GM21528 (cell line): Measurements from ENCODE around the gene EGFLAM.

Source experiments
- ATAC-seq: cut with Tn5 transposase; IDR thresholded peaks from one replicate; pipeline ENCODE4 v1.9.1; 2021; ENCODE audit warnings: mild to moderate bottlenecking, moderate library complexity; ENCODE audit not compliant: unreplicated experiment, low FRiP score

Gene EGFLAM

DNA sequence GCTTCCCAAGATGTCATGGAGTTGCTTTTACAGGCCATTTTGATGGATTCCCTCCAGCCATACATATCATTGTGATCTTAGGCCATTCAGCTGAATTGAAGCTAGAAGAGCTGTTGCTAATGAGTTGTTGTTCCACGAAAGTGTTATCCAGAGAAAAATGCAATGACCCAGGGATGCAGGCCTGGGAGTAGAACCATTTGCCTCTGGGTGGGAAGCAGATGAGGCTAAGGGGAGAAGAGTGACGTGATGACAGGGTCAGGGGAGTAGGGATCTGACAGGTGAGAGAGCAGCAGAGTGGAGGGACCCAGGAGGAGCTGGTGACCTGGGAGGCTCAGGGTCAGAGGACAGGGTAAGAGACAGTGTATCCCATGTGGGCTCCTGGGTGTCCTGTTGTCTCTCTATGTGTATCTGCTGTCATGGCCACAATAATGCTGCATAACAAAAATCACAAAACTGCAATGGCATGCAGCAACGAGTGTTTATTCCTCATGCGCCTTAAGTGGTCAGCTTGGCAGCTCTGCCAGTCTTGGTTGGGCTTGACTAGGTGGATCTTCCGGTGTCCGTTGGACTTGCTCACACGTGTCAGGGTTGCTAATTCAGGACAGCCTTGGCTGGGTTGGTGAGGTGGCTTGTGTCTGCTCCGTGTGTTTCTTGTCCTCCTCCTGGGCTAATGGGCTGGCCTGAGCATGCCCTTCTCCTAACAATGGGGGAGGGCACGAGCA, 207.5 kb downstream of the EGFLAM start:
- no peak for ATAC-seq

DNA sequence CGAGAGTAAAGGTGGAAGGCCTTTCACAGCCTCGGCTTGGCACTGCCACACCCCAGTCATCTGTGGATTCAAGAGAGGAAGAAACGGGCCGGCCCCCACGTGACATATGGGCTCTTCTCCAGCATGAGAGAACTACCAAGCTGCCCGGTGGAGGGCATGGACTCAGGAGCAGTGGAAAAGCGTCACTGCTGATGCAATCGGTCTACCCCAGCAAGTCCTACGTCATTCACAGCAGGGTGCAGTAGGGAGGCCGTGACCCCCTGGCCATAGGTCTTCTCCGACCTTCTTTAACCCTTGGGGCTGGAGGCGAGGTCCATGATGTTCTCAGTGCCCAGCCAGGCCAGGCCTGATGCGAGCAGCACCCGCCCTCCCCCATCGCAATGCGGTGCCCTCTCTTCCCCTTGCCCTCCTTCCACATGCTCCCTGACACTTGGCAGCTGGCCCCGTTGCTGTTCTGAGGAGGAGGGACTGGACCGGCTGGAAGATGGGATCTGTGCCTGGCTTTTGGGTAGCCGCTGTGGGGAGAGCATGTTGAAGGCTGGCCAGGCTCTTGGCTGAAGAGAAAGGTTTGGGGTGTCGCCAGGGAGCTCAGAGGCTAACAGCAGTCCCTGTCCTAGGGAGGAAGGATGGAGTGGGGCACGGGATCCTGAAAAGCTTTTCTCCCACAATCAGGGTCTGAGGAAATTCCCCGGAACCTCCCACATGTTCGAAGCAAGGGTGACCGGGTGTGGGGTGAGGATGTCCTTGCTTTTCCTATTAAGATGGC, 208.2 kb downstream of the EGFLAM start:
- no peak for ATAC-seq

DNA sequence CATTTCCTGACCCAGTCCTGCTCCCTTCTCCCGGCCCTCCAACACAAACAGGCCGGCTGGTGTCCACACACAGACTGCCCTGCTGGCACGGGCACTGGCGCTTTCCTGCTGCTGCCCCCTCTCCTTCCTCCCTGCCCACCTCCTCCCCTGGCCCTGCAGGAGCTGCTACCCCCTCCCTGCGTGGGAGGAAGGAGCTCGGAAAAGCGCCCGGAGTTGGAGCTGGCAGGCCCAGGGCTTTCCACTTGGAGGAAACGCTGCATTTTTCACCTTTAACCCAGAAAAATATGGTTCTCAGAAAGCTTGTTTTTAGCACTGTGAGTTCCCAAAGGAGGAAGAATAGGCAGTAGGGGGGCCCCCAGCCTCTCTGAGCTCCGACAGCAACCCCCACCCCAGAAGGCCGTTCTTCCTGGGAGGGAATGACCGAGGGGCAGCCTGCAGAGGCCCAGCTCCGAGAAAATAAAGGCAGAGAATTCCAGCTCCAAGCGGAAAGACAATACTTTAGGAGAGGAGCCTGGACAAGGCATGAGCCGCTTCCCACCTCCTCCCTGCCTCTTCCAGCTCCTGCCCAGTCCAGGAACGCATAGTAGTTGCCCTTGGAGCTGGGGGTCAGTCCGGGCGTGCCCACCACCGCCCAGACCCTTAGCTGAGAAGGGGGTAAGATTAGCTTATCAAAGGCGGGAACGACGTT, 209.1 kb downstream of the EGFLAM start:
- ATAC-seq, result no peak

DNA sequence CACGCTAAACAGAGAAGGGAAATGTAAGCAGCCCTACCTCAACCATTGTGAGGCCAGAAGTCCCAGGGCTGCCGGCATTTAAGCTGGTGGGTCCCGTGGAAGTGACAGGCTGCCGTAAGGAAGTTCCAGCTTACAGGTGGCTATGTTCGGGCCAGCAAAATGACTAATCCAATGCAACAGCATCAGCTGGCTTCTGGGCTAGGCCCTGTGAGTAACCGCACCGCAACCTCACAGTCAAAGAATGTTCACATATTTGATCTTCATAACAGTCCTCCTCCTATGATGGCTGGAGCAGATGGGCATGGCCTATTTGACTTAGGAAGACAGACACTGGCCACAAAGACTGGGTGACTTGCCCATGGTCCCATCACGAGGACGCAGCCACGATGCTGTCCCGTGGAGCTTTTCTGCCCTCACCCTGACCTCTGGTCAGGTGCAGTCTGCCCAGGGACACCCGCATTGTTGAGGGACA, 209.9 kb downstream of the EGFLAM start:
- ATAC-seq, result no peak

DNA sequence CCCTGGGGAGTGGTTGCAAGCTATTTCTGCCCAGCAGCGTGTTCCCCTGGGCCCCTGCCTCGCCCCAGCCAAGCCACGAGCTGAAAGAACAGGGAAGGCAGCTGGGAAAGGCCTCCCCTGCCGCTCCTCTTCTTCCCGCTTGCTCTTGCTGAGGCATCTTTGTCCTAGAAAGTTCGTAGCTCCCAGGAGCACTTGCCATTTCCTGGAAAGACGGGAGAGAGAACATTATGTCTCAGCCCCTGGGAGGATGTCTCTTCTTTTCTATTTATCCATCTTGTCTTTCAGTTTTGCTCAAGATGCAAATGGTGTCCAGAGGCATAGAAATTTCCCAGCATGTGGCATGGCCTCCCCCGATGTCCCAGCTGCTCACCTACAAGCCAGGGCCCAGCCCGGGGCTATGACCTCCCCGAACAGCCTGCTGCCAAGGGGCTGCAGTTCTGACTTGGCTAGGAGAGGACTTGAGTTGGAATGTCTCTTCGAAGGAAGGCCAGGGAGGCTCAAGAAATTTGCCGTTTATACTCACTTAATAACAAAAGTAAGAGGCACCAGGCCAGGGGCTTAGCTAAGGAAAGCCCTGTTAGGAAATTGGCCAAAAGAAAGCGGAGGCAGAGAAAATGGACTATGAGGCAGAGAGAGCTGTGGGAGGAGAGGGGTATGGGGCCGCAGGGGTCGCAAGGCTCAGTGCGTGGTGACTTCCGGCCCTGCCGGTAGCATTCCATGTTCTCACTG, 210.8 kb downstream of the EGFLAM start:
- no peak for ATAC-seq

DNA sequence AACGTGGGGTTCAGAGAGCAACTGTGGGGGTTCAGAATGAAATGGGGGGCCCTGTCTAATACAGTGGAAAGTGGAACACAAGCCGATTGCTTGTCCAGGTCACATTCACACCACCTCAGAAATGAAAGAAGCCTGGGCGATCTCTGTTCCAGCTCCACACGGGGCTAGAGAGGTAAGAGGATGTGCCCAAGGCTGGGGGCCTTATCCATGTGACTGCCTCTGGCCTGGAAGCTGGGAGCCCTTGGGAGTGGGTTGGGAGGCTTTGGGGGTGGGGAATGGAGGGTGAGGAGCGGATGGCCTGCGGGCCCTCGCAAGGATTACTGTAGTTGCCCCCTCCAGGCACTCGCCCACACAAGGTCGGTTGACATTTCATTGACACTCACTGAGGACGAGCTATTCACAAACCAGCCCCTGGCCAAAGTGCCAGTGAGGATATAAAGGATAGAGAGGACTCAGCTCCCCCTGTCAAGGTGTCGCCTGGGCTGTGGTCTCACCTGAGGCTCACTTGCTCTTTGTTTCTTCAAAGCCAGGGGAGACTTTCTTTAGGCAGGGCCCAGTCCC, 211.4 kb downstream of the EGFLAM start:
- no peak for ATAC-seq

DNA sequence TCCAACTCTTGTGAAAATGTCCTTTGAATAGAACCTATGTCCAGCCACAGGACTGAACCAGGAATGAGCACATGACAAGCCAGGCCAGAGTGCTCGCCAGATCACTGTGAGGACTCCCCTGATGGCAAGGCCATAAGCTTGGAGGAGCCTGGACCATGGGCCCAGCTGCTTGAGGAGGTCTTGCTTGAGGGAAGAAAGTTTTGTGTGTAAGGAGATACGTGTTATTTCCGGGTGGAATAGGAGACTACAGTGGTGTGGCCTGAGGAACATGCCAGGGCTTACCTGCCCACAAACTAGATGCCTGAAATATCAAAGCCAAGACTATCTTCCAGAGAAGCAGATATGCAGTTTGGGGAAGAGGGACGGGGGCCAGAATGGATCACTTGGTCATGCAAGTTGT, 213.3 kb downstream of the EGFLAM start:
- ATAC-seq, result no peak

DNA sequence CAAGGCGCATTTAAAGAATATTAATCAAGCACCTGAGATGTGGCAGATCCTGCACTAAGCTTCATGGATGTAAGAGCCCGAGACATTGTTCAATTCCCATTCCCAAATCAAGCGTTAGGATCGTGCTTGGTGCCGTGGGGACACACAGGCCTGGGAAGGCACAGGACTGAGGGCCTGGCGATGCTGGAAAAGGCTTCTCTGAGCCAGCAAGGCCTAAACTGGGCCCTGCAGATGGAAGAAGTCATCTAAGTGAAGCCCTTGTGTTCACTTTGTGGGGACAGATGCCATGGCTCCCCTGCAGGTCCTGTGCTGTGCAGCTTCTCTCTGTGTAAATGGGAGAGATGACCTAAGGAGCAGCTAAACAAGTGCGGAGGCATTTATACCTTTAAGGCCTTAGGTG, 214.2 kb downstream of the EGFLAM start:
- ATAC-seq, result no peak

DNA sequence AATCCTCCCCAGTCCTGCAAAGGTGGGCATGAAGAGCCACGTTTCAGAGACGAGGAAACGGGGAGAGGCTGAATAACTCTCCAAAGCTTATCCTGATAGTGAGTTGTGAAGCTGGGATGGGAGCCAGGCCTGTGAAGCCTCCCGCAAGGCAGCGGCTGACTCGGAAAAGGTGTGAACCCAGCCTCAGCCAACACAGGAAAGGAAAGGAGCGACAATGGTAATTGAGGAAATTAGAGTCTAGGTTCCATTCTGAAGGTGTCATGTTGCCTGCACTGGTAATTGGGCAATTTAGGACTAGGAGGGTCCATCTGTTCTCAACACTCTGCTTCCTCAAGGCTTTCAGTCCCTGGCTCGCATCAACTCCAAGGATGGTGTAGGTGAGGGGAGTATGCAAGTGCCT, 214.6 kb downstream of the EGFLAM start:
- ATAC-seq, result no peak

DNA sequence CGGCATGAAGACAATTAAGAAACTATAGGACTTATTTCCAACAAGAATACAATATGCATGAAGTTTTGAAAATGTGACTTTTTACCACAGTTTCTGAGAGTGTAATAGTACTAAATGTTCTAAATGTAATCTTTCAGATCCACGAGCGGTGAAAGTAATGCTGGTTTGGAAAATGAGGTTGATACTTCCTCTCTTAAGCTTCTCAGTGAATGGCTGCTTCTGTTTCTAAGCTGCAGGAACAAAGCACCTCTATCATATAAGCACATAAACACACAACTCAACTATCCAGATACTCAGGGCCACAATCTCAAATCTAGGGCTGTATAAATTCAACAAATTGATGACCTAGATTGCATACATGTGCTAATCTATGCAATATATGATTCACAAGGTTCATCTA, 219.8 kb downstream of the EGFLAM start:
- ATAC-seq, result no peak

DNA sequence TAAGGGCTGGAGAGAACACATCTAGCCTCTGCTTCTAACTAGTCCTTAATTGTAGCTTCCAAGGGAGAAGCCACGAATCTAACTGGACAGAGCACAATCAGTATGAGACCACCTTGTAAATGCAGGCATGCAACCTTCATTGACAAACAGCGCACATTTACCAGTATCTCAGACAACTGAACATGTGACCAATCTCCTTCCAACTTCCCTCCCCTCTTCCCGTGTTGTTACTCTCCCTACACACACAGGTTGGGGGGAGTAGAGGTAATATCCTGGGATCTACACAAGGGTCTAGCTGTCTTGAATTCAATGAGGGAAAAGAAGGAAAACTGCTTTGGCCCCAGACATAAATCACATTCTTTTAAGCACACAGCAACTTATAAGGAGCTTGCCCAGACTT, 220.5 kb downstream of the EGFLAM start:
- no peak for ATAC-seq

DNA sequence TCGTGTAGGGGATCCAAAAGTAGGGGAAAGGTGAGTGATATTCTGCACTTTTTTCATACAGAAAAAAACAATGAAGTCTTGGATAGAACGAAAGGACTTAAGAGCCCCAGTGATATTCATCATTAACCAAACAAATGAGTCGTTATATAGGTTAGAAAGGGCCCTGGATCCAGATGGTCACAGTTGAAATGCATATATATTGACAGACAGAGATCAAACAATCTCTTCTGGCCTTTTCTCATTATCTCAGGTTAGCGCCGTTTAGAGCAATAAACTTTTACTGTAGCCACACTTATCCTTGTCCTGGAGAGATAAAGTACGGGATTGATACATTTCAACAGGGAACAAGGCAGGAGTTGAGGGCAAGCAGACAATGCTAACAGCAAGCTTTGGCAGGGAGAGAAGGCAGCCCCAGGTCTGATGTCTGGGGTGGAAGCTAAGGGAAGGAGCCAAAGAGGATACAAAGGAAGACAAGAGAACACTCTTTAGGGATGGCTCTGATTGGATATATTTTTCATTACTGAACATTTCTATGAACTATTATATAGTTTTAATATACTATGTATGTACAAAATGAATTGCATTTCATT, 221.1 kb downstream of the EGFLAM start:
- no peak for ATAC-seq

DNA sequence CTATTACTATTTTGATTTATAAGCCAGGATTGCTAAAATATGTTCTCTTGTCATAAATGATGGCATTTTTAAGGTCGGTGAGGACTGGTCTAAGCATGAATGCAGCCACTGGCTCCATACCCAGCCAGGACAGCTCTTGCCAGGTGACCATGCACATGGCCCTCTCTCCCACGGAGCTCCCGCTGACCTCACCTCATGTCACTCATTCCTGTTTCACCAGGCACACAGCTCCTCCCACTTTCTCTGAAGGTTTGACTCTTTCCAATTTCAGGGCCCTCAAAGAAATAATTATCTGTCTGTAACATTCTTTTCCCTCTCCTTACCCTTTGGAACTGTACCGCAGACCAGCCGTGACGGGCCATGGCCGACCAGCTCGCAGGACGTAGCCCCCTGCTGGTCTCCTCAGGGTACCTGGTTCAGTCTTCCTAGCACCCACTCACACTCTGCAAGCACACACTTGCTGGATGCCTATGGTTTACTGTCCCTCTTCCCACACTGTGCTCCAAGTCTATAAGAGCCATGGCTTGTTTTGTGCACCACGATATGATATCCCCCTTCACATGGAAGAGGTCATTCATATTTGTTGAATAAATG, 225.5 kb downstream of the EGFLAM start:
- no peak for ATAC-seq

DNA sequence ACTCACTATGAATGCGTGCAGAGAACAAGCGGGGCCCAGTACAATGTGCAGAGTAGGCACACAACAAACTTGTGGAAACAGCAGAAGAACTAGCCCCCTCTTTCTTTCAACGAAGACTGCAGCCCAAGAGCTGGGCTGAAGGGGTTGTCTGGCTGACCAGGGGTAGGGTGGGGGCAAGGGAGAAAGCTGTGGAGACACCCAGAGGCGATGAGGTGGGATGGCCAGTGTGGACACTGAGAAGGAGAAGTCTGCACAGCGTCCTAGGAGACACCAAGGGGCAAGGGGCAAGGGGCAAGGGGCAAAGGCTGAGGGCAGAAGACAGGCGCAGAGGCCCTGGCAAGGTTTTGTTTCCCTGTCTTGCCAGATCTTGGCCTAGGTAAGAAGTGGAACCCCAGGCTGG, 235.8 kb downstream of the EGFLAM start:
- no peak for ATAC-seq

DNA sequence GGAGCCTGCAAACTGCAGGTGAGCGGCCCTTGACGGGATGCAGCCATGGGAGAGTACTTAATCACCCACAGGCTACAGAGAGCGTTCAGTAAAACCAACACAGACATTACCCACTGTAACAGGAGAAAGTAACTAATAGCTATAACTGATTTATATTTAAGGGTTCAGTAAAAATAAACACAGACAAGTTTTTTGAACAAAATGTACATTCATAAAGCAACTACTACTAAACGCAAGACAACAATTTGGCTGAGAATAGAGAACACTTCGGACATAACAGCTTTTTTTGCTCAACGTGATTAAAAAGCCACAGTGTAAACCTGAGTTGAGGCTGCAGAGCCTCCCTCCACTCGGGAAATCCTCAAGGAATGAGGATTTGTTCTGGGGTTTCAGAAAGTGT, 236.4 kb downstream of the EGFLAM start:
- no peak for ATAC-seq

DNA sequence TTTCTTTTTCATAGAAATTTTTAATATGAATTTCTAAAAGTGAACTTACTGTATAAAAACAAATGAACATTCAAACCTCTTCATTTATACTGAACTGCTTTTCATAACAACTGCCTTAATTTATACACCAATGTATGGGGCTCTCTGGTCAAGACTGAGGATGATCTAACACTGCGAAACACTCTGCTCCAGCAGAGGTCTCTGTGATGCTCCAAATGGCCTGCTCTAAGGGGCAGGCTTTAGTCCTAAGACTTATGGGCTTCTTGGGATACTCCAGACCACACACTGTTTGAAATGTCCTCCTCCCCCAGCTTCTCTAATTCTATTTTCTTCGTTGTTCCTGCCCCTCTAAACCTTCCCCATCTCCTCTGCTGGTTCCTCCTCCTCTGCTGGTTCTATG, 239.6 kb downstream of the EGFLAM start:
- no peak for ATAC-seq

DNA sequence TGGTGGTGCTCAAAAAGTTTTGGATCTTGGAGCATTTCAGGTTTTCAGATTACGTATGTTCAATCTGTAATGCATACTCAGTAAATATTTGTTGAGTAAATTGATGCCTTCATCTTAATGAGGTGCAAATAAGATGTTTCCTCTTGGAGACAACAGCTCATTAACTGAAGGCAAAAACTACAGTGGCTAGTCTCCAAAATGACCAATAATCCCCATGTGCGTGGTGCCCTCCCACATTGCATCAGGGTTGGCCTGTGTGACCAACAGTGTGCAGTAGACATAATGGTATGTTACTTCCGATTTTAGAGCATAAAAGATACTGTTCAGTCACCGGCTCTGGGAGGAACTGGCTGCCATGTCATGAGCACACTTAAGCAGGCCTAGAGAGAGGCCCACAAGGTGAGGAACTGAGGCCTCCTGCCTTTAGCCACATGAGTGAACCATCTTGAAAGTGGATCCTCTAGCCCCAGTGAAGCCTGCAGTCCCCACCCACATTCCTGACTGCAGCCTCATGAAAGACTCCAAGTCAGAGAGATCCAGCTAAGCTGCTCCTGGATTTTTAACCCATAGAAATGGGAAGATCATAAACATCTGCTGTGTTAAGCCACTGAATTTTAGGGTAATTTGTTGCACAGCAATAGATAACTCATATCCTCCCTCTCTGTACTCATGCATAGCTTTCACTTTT, 242.4 kb downstream of the EGFLAM start:
- ATAC-seq, result no peak

DNA sequence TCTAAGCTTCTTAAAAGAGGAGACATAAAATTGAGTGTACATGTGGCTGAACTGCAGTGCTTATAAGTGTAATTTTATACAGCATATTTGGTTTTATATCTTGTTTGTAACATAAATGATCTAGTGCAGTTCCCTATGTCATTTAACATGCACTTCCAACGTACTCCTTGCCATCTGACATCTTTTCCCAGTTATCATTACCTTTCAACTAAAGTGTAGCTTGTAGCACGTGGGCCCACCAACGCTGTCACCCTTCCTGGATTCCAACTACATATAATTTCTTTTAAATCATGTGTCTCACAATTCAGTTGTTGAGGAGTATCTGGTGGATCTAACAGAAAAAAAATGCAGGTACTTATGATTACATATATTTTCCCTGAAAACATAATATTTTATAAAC, 247.9 kb downstream of the EGFLAM start:
- ATAC-seq, result no peak

DNA sequence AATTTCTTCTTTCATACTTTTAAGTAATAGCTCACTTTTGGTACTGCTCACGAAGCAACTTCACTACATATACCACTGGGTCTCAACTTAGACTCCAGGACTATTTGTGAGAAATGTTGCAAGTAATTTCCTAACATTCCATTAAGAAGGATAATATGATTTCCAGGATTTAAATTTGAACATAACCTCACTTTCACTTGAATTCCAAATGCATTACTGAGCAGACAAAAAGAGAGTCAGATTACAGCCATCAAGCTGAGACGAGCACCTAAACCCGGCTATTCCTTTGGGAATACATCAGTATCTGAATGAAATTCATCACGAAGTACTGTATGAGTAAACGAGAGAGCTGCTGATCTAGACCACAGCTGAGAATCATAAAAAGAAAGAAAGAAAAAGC, 250.8 kb downstream of the EGFLAM start:
- ATAC-seq, result no peak
